HG02798 (cell line): ENCODE results near the gene MRC1.

Experiments used
- ATAC-seq: cut with Tn5 transposase; IDR thresholded peaks from one replicate; pipeline ENCODE4 v1.9.1; 2021; ENCODE audit warnings: mild to moderate bottlenecking; ENCODE audit not compliant: unreplicated experiment, poor library complexity

Gene MRC1

DNA sequence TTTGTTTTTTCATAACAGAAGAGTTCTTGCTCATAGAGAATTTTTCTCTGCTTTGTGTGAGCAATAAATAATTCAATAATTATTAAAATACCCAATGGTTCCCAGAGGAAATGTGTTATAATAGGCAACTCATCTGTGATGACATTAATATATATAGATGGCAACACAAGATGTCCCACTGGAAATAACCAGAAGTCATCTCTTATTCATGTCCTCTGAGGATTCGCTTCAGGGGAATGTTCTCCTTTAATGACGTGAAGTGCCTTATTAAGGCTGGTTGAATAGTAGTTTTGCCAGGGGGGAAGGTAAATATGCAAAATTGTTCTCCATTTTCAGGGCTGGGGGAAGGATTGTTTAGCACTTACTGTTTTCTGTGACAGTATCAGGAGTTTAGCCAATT is 145.7 kb downstream of the MRC1 start:
- no peak for ATAC-seq

DNA sequence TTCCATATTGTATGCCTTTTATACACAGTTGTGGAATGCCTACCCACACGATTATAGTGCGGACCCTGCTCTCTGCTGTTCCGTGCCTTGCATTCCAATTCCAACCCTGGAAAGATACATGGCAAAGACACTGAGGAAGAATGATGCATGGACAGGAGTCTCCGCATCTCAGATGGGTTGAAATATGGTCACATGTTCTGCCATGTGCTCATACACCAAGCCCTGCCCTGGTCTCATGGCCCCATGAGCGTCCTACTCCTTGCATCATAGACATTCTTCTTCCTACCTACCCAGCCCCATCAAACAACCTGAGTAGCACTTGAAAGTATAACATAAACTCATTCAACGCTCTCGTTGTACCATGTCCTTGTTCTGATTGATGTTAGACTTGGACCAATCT is 148.9 kb downstream of the MRC1 start:
- no peak for ATAC-seq

DNA sequence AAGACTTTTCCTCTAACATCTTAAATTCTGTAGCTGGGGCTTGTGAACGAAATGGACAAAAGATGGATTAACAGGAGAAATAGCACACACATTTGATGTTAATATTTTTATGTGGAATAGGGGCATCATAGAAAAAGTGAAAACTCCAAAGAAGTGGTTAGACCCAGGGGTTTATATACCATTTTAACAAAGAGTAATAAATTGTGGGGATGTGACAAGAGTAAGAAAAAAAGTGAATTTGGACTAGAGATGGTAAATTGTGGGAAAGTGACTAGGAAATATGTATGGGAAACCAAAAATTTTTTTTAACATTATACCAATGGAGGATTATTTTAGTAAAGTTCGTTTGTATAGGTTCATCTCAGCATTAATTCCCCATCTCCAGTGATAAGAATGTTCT is 150.7 kb downstream of the MRC1 start:
- ATAC-seq: no peak
